GM18511 (cell line): ENCODE results near the gene NTRK2.

Experiments
- ATAC-seq: cut with Tn5 transposase; IDR thresholded peaks from one replicate; pipeline ENCODE4 v1.9.1; 2021; ENCODE audit warnings: mild to moderate bottlenecking, moderate library complexity; ENCODE audit not compliant: unreplicated experiment

Gene NTRK2

GRCh38 chr9:84669288-84670137, at the start of gene NTRK2:
NTRK2 (plus strand) TSS chr9:84669729; CDS start chr9:84670749, 1,020 bp downstream.
- peak; percentile 42 for ATAC-seq

GRCh38 chr9:84620338-84620737, 49.2 kb upstream of the NTRK2 start:
- no peak for ATAC-seq

GRCh38 chr9:84621811-84622210, 47.7 kb upstream of the NTRK2 start:
- ATAC-seq: no peak

DNA sequence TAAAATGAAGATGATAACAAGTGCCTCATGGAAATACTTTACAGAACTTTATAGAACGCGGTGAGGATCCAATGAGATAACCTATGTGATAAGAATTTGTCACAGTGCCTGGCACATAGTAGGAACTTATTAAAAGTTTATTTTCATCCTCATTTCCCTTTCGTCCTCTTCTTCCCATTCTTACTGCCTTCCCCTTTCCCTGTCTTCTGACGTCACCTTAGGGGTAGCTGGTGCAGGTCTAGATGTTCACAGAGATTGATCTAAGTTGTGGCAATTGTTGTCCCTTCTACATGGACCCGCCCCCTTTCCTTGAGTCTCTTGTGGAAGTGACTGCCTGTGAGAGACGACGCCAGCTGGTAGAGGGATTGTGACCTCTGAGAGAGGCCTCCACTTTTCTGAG, 46.5 kb upstream of the NTRK2 start:
- ATAC-seq: no peak

GRCh38 chr9:84636436-84636835, 33.1 kb upstream of the NTRK2 start:
- ATAC-seq: no peak

DNA sequence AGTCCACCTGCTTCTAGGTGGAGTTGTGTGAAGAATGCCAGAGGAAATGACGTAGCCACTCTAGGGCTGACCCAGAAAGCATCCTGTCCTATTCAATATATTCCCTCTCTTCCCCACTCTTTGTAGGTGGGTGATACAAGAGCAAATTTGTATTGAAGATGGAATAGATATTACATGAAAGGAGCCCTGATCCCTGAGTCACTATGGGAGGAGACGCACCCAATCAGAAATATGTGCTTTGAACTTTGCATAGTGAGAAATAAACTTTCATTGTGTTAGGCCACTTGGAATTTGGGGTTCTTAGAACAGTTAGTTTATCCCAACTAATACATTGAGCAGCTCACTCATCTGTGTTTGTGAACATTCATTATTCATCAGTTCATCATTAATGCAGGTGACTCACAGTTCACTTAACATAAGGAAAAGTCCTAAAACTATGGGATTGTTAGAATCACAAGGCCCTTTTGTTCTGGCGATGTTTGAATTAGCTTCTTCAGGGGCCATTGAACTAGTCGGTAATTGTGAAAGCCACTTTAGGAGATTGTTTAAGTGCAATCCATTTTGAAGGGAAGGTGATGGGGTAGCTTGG, 26.9 kb upstream of the NTRK2 start:
- no peak for ATAC-seq

DNA sequence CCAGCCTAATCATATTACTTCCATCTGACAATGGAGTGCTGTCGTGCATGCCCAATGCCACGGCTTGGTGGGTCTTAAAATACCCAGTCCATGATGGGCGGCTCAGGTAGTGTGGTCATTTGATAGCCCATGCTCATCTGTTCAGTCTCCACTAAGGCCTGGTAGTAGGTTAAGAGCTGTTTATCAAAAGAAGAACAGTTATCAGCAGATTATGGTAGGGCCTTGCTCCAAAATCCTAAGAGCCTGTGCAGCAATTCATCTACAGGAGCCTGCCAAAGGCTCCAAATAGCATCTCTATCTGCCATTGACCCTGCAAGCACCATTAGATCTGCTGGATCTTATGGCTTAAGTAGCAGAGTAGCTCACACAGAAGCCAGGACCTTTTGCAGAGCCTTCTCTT, 21.8 kb upstream of the NTRK2 start:
- no peak for ATAC-seq

DNA sequence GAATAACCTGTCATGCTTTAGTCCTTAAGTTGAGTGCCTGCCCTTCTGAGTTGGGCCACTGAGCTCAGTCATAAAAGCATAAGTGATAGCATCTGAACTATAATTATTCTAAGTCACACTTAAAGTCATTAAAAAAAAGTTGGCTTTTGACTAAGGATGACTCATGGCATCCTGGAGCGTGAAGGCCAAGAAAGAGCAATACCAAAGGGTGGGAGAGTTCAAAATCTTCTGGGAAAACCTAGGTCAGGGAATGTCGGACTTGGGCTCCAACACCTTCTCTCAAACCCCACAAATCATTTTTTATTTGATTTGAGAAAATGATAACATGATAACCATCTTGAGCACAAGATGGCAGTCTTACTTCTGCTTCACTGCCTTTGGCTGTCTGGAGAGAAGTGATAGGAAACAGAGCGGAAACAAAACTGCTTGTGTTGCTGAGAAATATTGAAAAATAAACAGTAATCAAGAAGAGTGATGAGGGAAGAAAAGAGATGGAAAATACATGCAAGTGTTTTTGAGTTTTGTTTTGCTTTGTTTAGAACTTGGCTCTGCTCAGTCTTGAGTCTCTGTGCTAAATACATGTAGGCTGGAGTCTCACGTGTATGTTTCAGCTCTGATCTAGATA, 16.9 kb upstream of the NTRK2 start:
- no peak for ATAC-seq

DNA sequence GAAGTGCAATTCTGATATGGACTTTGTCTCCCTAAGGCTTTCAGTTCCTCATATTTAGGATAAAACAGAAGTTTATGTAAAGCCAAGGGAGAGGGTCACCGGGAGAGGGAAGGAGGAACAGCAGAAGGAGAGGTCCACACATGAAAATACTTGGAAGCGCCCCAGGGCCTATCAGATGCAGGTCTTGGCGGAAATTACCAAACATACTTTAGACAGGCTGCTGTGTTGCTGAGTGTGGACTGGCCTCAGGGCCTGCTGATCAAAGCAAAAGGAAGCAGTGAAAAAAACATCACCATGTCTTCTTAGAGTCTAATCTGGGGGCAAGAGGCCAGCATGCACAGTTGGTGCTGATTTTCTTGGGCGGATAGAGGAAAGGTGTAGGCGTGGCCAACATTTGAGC, 14.1 kb upstream of the NTRK2 start:
- no peak for ATAC-seq

GRCh38 chr9:84659313-84659712, 10.2 kb upstream of the NTRK2 start:
- ATAC-seq: no peak

DNA sequence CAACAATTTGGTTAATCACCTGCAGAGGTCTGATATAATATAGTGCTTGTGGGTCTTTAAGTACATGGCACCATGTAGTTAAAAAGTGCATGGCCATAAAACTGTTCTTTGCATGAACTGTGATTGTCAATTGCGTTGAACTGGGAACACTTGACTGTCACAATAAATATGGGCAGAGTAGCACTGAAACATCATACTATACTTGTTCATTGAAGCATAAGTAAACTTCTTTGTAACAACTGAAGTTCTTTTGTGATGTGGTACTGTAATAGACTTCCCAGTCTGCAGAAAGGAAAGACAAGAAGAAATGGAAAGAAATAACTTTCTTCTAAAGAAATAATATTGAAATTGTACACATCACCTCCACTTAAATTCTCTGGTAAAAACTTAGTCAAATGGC, 9.8 kb upstream of the NTRK2 start:
- ATAC-seq: no peak

GRCh38 chr9:84667571-84668195, 1.8 kb upstream of the NTRK2 start:
- ATAC-seq: peak; percentile 52

GRCh38 chr9:84668196-84669012, 1.1 kb upstream of the NTRK2 start:
- peak; percentile 76 for ATAC-seq

DNA sequence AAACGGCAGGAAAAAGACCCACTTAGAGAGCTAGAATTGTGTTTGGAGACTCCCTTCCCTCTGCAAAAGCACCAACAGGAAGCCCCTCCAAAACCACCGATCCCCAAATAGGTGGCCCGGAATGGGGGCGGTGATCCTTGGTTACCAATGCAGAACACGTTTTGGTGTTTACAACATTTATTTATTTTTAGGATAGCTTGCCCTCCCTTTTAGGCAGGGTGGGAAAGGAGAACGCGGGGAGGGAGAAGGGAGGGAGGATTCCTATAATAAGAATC, 579 bp upstream of the NTRK2 start:
- ATAC-seq: no peak

GRCh38 chr9:84670138-84671041, 861 bp downstream of the NTRK2 start:
- ATAC-seq: no peak

DNA sequence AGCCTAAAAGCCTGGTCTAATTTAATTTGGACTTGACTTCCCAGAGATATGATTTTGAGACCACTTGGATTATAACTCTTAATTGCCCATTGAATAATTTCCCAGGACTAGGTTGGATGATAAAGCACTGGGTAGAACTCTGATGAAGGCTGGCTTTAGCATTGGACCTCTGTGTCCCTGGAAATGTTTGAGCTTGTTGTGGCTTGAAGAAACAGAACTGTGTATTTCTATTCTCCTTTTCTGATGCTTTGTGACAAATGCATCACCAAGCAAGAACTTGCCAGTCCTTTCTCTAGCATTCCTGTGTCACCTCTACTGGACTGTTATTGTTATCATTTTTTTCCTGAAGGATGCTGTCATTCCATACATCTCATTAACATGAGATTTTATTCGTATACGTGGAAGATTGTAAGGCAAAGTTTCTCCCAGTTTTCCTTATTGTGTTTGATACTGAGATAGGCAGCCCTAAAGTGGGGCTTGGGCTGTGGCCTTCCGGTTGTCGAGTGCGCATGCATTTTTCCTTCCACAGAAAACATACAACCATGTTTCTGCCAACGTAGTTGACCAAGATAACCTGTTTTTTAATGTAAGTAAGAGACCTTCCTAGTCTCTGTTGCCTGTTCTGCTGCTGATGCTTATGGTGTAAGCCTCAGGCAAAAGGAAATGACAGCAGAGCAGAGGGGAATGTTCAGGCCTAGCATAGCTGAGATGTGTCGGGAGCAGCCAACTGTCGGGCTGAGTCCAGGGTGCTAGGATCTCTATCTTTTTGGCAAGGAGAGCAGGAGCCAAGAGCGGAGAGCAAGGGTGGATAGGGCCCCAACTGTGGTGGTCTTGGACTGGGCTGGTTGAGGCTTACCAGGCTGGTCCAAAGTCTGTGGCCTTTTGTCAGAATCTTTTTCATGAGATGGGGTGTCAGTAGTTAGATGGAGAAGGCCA, 2.3 kb downstream of the NTRK2 start:
- no peak for ATAC-seq

DNA sequence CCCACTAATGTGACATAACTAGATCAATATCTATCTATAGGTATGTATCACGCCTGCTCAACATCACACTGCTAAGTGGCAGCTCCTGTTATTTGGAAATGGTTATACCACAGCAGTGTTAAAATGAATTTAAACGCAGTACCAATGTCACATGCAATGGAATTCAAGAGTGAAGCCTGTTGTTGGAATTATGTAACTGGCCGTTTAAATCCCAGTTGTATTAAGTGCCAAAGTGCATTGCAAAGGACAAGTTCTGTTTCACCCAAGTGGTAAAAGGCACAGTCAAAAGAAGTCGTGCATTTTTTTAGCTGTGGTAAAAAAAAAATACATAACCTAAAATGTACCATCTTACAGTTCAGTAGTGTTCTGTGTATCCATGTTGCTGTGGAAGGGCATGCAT, 4.3 kb downstream of the NTRK2 start:
- ATAC-seq: no peak

GRCh38 chr9:84677080-84677479, 7.6 kb downstream of the NTRK2 start:
- ATAC-seq: no peak

GRCh38 chr9:84679571-84679970, 10.0 kb downstream of the NTRK2 start:
- no peak for ATAC-seq
